ENCODE measurements around the gene STK11. TPM values are rescaled to one million over a fixed set of nuclear protein-coding genes. Genes with fewer than 3 reads are reported as not detected.

STK11 gene
- polyA plus RNA-seq, 1 of the 3 experiments (the other 2 are of a cell fraction) = 55.5 TPM

- no peaks in the 10 kb centered on the region for H3K9me3 ChIP-seq
- H3K4me1 ChIP-seq (ENCODE audit: control insufficient read depth in 1 of 2, insufficient read depth in 2 of 2, low read depth in 1 of 2, low read length in 1 of 2) = peaks cover 30 to 48% of the 10 kb centered on the region in 2 experiments; a peak in 1 of 4 replicates
- H3K27ac ChIP-seq (ENCODE audit: low read depth in 2 of 2, low read length in 1 of 2) = peak overlapping the region; percentile 92 to 99
- peaks cover 50% of the 10 kb centered on the region for H3F3A ChIP-seq (replicated peaks; ENCODE audit: insufficient read depth)
- peak overlapping the region; percentile 72 to 76; a peak in 3 of 4 replicates for H3K4me3 ChIP-seq (ENCODE audit: low read depth in 2 of 2, low read length in 1 of 2)
- no peak overlapping the region for H2AFZ ChIP-seq (ENCODE audit: low read depth)
- TF ChIP-seq NFIC (IDR thresholded peaks at IDR 0.05; ENCODE audit: borderline replicate concordance) = no peak
- no peak for TF ChIP-seq REST (IDR thresholded peaks at IDR 0.05; ENCODE audit: low read depth, low read length)
- TF ChIP-seq NRF1 (IDR thresholded peaks at IDR 0.05; ENCODE audit: low read depth, low read length) = no peak
- no peak for TF ChIP-seq TCF12 (IDR thresholded peaks at IDR 0.05)
- no peak; the same call in 1 of the 2 replicates for TF ChIP-seq SIN3A (IDR thresholded peaks at IDR 0.05; ENCODE audit: borderline replicate concordance, low read depth, low read length)
- no peak for TF ChIP-seq GABPA (IDR thresholded peaks at IDR 0.05; ENCODE audit: low read depth)
- no peak for TF ChIP-seq RAD21 (IDR thresholded peaks at IDR 0.05; ENCODE audit: low read length)
- peaks cover 53% of the 10 kb centered on the region for H4K20me1 ChIP-seq (ENCODE audit: insufficient read depth)
- POLR2A ChIA-PET = interaction anchor here (0.8 to 1.2 kb wide), 4 partner anchors 21 to 177 kb away, joined by 3 to 8 read pairs (median 5); no protein-coding TSS in a partner anchor
- H3K27me3 ChIP-seq (ENCODE audit: insufficient read depth) = no peaks in the 10 kb centered on the region
- no peak for DNase-seq
- H3K4me2 ChIP-seq = peak overlapping the region; percentile 100
- H3K36me3 ChIP-seq (replicated peaks in 1 of 2; ENCODE audit: control insufficient read depth in 1 of 2, insufficient read depth in 2 of 2, low read length in 1 of 2) = peaks cover 52 to 56% of the 10 kb centered on the region in 2 experiments
- WGBS (ENCODE audit: low lambda C conversion rate) = 84% methylated on average over 23 of the region's 46 CpGs
- H3K79me2 ChIP-seq (ENCODE audit: insufficient read depth) = peaks cover 70% of the 10 kb centered on the region
- no peaks in the 10 kb centered on the region for H3K9me2 ChIP-seq
- peak overlapping the region; percentile 83 for H3K9ac ChIP-seq
- CTCF ChIA-PET = interaction anchor here (1.1 to 5.8 kb wide), 3 partner anchors 30 to 98 kb away, joined by 4 to 62 read pairs (median 5); no protein-coding TSS in a partner anchor
Observed at GRCh38 chr19:1274081-1274851, 68.7 kb downstream of the STK11 start.

DNA sequence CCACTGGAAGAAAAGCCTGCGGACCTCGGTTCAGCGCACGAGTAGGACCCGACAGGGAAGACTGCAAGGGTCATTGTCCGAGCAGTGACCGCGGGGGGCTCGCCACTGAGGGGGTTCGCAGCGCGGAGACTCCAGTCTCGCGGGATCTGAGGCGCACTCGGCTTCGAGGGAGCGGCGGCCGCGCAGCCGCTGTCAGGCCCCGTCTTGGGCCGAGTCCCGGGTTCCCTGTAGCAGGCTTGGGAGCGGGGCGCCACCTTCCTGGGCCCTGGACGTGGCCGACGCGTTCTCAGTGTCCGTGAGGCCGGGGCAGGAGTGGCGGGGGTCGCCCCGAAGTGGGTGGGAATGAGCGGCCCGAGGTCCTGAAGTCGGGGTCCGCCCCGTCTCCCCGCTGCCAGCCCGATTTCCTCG is 69.3 kb downstream of the STK11 start:
- TF ChIP-seq, protein P1, sequence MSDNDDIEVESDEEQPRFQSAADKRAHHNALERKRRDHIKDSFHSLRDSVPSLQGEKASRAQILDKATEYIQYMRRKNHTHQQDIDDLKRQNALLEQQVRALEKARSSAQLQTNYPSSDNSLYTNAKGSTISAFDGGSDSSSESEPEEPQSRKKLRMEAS (IDR thresholded peaks at IDR 0.05; ENCODE audit: low read depth) = no peak
- TF ChIP-seq TEAD4 (IDR thresholded peaks at IDR 0.05; ENCODE audit: borderline replicate concordance, insufficient read depth) (no peak), ZBTB33 (IDR thresholded peaks at IDR 0.05; ENCODE audit: borderline replicate concordance, low read depth) (no peak), CHD2 (IDR thresholded peaks at IDR 0.05; ENCODE audit: low read length, partially characterized antibody) (peak; percentile 94)
- peak overlapping the region; percentile 100 for H3K4me2 ChIP-seq
- peak overlapping the region; percentile 92 to 99 for H3K27ac ChIP-seq (ENCODE audit: low read depth in 2 of 2, low read length in 1 of 2)
- H3K9ac ChIP-seq = peak overlapping the region; percentile 83
- H3F3A ChIP-seq (replicated peaks; ENCODE audit: insufficient read depth) = peaks cover 56% of the 10 kb centered on the region
- no peaks in the 10 kb centered on the region for H3K27me3 ChIP-seq (ENCODE audit: insufficient read depth)
- H3K79me2 ChIP-seq (ENCODE audit: insufficient read depth) = peaks cover 66% of the 10 kb centered on the region
- H3K9me3 ChIP-seq = no peaks in the 10 kb centered on the region
- H2AFZ ChIP-seq (ENCODE audit: low read depth) = no peak overlapping the region
- ChIA-PET POLR2A (interaction anchor here (0.9 to 1.0 kb wide), 5 partner anchors 8 to 137 kb away, joined by 3 to 8 read pairs (median 3); no protein-coding TSS in a partner anchor), CTCF (interaction anchor here (0.6 to 5.8 kb wide), 3 partner anchors 30 to 126 kb away, joined by 3 to 62 read pairs (median 4); no protein-coding TSS in a partner anchor)
- H4K20me1 ChIP-seq (ENCODE audit: insufficient read depth) = peaks cover 50% of the 10 kb centered on the region
- peaks cover 56 to 57% of the 10 kb centered on the region in 2 experiments for H3K36me3 ChIP-seq (replicated peaks in 1 of 2; ENCODE audit: control insufficient read depth in 1 of 2, insufficient read depth in 2 of 2, low read length in 1 of 2)
- WGBS (ENCODE audit: low lambda C conversion rate) = no CpG with 5 or more reads among the region's 44 CpGs
- H3K4me1 ChIP-seq (ENCODE audit: control insufficient read depth in 1 of 2, insufficient read depth in 2 of 2, low read depth in 1 of 2, low read length in 1 of 2) = peaks cover 30 to 47% of the 10 kb centered on the region in 2 experiments; a peak in 1 of 4 replicates
- DNase-seq = peak; percentile 56
- peak overlapping the region; percentile 72 to 76; a peak in 3 of 4 replicates for H3K4me3 ChIP-seq (ENCODE audit: low read depth in 2 of 2, low read length in 1 of 2)
- H3K9me2 ChIP-seq = no peaks in the 10 kb centered on the region

Data from SK-N-SH (cell line).